NCI-H460 (cell line): ENCODE results near the gene KRTAP4-1. TPM values are rescaled to one million over a fixed set of nuclear protein-coding genes. Genes with fewer than 3 reads are reported as not detected.

ENCODE experiments used
- small RNA-seq, 2 experiments: library from RNA; depleted of rRNA; stranded (forward); fragments of <200 nt; gene quantifications; one replicate each; pipeline ENCODE3, GENCODE V24; 2014
- total RNA-seq: library from RNA; depleted of rRNA; stranded (reverse); fragments of >200 nt; shearing (Covaris generic); gene quantifications from 2 replicates; pipeline ENCODE4 v1.2.3, GENCODE V29; 2014; rRNA removed

KRTAP4-1 gene
- total RNA-seq, 1 experiment from 2014 or later, result 0.17 TPM

Small RNA genes within 50 kb of the gene (small RNA-seq; reads per million reads assigned to genes)
- gene KRTAP4-17P, result 0 reads per million in 2 experiments

Other genes with a start within 250 kb of the KRTAP4-1 start
- gene KRT23, start 247.3 kb downstream of the KRTAP4-1 start, total RNA-seq, result 0.07 TPM in 1 of 2 replicates, not detected in the other
- not detected in 2 replicates for gene KRT39, start 218.0 kb downstream of the KRTAP4-1 start, total RNA-seq
- gene KRT40, start 200.6 kb downstream of the KRTAP4-1 start, total RNA-seq, result not detected in 2 replicates
- gene KRTAP3-3, start 190.7 kb downstream of the KRTAP4-1 start, total RNA-seq, result not detected in 2 replicates
- not detected in 2 replicates for gene KRTAP3-2, start 185.0 kb downstream of the KRTAP4-1 start, total RNA-seq
- gene KRTAP3-1, start 175.8 kb downstream of the KRTAP4-1 start, total RNA-seq, result not detected in 2 replicates
- gene KRTAP1-5, start 157.7 kb downstream of the KRTAP4-1 start, total RNA-seq, result not detected in 2 replicates
- gene KRTAP1-4, start 154.7 kb downstream of the KRTAP4-1 start, total RNA-seq, result not detected in 2 replicates
- not detected in 2 replicates for gene KRTAP1-3, start 150.0 kb downstream of the KRTAP4-1 start, total RNA-seq
- not detected in 2 replicates for gene KRTAP1-1, start 143.5 kb downstream of the KRTAP4-1 start, total RNA-seq
- gene KRTAP2-1, start 137.6 kb downstream of the KRTAP4-1 start, total RNA-seq, result not detected in 2 replicates
- gene KRTAP2-2, start 129.7 kb downstream of the KRTAP4-1 start, total RNA-seq, result not detected in 2 replicates
- gene KRTAP2-3, start 124.8 kb downstream of the KRTAP4-1 start, total RNA-seq, result not detected in 2 replicates
- not detected in 2 replicates for gene KRTAP2-4, start 119.0 kb downstream of the KRTAP4-1 start, total RNA-seq
- gene KRTAP4-7, start 100.8 kb downstream of the KRTAP4-1 start, total RNA-seq, result not detected in 2 replicates
- not detected in 2 replicates for gene KRTAP4-8, start 86.8 kb downstream of the KRTAP4-1 start, total RNA-seq
- gene KRTAP4-16, start 82.7 kb downstream of the KRTAP4-1 start, total RNA-seq, result not detected in 2 replicates
- not detected in 2 replicates for gene KRTAP4-9, start 79.5 kb downstream of the KRTAP4-1 start, total RNA-seq
- not detected in 2 replicates for gene KRTAP4-11, start 66.5 kb downstream of the KRTAP4-1 start, total RNA-seq
- not detected in 2 replicates for gene KRTAP4-12, start 60.7 kb downstream of the KRTAP4-1 start, total RNA-seq
- not detected in 2 replicates for gene KRTAP4-6, start 44.4 kb downstream of the KRTAP4-1 start, total RNA-seq
- gene KRTAP4-5, start 35.1 kb downstream of the KRTAP4-1 start, total RNA-seq, result not detected in 2 replicates
- not detected in 2 replicates for gene KRTAP4-4, start 24.2 kb downstream of the KRTAP4-1 start, total RNA-seq
- gene KRTAP4-3, start 16.7 kb downstream of the KRTAP4-1 start, total RNA-seq, result not detected in 2 replicates
- gene KRTAP4-2, start 6.7 kb downstream of the KRTAP4-1 start, total RNA-seq, result not detected in 2 replicates
- gene KRTAP9-1, start 5.0 kb upstream of the KRTAP4-1 start, total RNA-seq, result not detected in 2 replicates
- gene KRTAP9-2, start 41.7 kb upstream of the KRTAP4-1 start, total RNA-seq, result not detected in 2 replicates
- gene KRTAP9-3, start 47.5 kb upstream of the KRTAP4-1 start, total RNA-seq, result not detected in 2 replicates
- gene KRTAP9-8, start 53.1 kb upstream of the KRTAP4-1 start, total RNA-seq, result not detected in 2 replicates
- not detected in 2 replicates for gene KRTAP9-4, start 64.8 kb upstream of the KRTAP4-1 start, total RNA-seq
- gene KRTAP9-9, start 70.5 kb upstream of the KRTAP4-1 start, total RNA-seq, result not detected in 2 replicates
- gene KRTAP9-6, start 80.5 kb upstream of the KRTAP4-1 start, total RNA-seq, result not detected in 2 replicates
- gene KRTAP9-7, start 90.8 kb upstream of the KRTAP4-1 start, total RNA-seq, result not detected in 2 replicates
- not detected in 2 replicates for gene KRTAP29-1, start 117.9 kb upstream of the KRTAP4-1 start, total RNA-seq
- gene KRTAP16-1, start 124.4 kb upstream of the KRTAP4-1 start, total RNA-seq, result not detected in 2 replicates
- gene KRTAP17-1, start 130.8 kb upstream of the KRTAP4-1 start, total RNA-seq, result not detected in 2 replicates
- gene KRT33A, start 165.9 kb upstream of the KRTAP4-1 start, total RNA-seq, result not detected in 2 replicates
- not detected in 2 replicates for gene KRT33B, start 184.9 kb upstream of the KRTAP4-1 start, total RNA-seq
- gene KRT34, start 197.4 kb upstream of the KRTAP4-1 start, total RNA-seq, result 0.10 TPM in 1 of 2 replicates, not detected in the other
- gene KRT31, start 212.7 kb upstream of the KRTAP4-1 start, total RNA-seq, result not detected in 2 replicates
- gene KRT37, start 239.7 kb upstream of the KRTAP4-1 start, total RNA-seq, result not detected in 2 replicates